Activated CD8-positive, alpha-beta T cell treated with anti-CD3 and anti-CD28 coated beads for 36 hours (primary cell): ENCODE results near the gene CCDC50. TPM values are rescaled to one million over a fixed set of nuclear protein-coding genes. Genes with fewer than 3 reads are reported as not detected.

Experiments used
- ATAC-seq: fragments of 200-7000 bp; cut with Tn5 transposase; one replicate; pipeline ENCODE4 v1.10.0; 2021; ENCODE audit warnings: mild to moderate bottlenecking, moderate library complexity
- CTCF ChIA-PET: fragments of 350-600 bp; sonication (Branson Sonifier 250); formaldehyde crosslinking; loops from one replicate; lab custom pipeline; 2021; ENCODE audit warnings: antibody characterized with exemption; lab: Charles Lee
- POLR2A ChIA-PET: fragments of 350-600 bp; sonication (Branson Sonifier 250); formaldehyde crosslinking; loops from one replicate; lab custom pipeline; 2021; ENCODE audit warnings: antibody characterized with exemption; lab: Charles Lee
- DNase-seq: peaks from one replicate; pipeline ENCODE4 v3.0.0-alpha.2; 2020
- H3K27ac Mint-ChIP-seq: one replicate; pipeline ENCODE4 v1.8.0; 2021; ENCODE audit warnings: mild to moderate bottlenecking, mixed read lengths
- H3K27me3 Mint-ChIP-seq: one replicate; pipeline ENCODE4 v1.8.0; 2021; ENCODE audit warnings: mixed read lengths
- H3K36me3 Mint-ChIP-seq: one replicate; pipeline ENCODE4 v1.8.0; 2021; ENCODE audit warnings: low read depth, mixed read lengths
- H3K4me1 Mint-ChIP-seq: one replicate; pipeline ENCODE4 v1.8.0; 2021; ENCODE audit warnings: low read depth, mixed read lengths
- H3K4me3 Mint-ChIP-seq: one replicate; pipeline ENCODE4 v1.8.0; 2021; ENCODE audit warnings: mild to moderate bottlenecking, moderate library complexity, mixed read lengths
- H3K9me3 Mint-ChIP-seq: one replicate; pipeline ENCODE4 v1.8.0; 2021; ENCODE audit warnings: mixed read lengths
- CTCF ChIP-seq: fragments of 200-600 bp; IDR thresholded peaks from one replicate; pipeline ENCODE4 v1.8.0; 2022; ENCODE audit warnings: antibody characterized with exemption, mild to moderate bottlenecking
- intact Hi-C: fragments of 100-400 bp; cut with micrococcal nuclease; formaldehyde crosslinking; loops from one replicate; pipeline ENCODE4 v1.10.0; 2022
- total RNA-seq, 2 experiments: library from RNA; stranded (reverse); gene quantifications; one replicate each; pipeline ENCODE4 v1.2.3, GENCODE V29; 2021

The CCDC50 gene
- total RNA-seq, 2 experiments from 2014 or later: 7.3 to 7.6 TPM

DNA sequence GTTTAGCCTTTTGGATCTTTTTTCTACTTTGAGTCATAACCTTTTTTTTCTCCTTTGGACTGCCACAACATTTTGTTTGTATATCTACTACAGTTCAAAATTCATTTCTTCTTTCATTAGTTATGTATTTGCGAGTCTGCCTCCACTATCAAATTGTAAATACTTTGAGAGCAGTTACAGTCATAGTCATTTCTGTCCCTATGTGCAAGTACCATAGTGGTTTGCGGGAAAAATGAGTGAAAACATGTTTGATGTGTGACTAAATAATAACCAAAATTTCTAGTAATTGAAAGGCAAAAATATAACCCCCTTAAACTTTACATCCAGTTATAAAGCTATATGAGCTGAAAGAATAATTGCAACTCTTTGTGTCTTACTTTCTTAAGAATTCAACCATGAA, 45.8 kb upstream of the CCDC50 start:
- H3K36me3 Mint-ChIP-seq: no peaks in the 10 kb centered on the region
- ChIA-PET CTCF (no interaction called here), POLR2A (no interaction called here)
- no peaks in the 10 kb centered on the region for H3K27me3 Mint-ChIP-seq
- no peak for TF ChIP-seq CTCF
- intact Hi-C loops: no loop called here
- DNase-seq (no peak), ATAC-seq (no peak)
- H3K27ac Mint-ChIP-seq: no peak overlapping the region
- H3K4me1 Mint-ChIP-seq: no peaks in the 10 kb centered on the region
- no peak overlapping the region for H3K4me3 Mint-ChIP-seq
- peaks cover 2% of the 10 kb centered on the region for H3K9me3 Mint-ChIP-seq

DNA sequence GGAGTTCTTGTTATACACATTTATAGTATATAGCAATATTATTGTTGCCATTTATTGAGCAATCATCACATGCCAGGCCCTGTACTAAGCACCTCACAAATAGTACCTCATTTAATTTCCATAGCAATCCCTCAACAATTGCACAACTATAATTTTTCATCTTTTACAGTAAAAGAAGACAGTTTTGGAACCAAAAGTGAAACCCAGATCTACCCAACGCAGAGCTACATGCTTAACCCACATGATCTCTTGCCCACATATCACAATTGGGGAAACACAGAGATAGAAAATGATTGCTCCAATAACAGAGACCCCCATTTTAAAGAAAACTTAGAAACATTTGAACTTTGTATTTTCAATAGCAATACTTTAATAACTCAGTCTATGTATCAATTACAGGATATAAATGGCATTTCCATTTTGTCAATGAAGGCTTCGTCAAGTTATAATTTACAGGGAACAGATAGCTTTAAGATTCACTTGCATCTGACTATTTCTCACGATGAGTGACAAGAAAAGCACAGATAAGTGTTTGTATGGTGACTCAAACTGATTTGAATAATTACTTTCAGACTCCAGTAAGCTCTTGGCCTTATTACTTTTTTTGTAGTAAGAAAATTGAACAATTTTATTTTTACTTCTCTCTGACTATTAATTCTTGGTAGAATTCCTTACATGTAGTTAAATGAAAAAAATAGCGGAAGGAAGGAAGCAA, 38.7 kb upstream of the CCDC50 start:
- ATAC-seq: no peak
- TF ChIP-seq CTCF: no peak
- Mint-ChIP-seq H3K36me3 (no peaks in the 10 kb centered on the region), H3K27ac (peak overlapping the region; percentile 40), H3K4me1 (peaks cover 2% of the 10 kb centered on the region), H3K9me3 (peaks cover 1% of the 10 kb centered on the region), H3K4me3 (no peak overlapping the region), H3K27me3 (no peaks in the 10 kb centered on the region)
- intact Hi-C loops: no loop called here
- POLR2A ChIA-PET: no interaction called here
- CTCF ChIA-PET: no interaction called here
- no peak for DNase-seq

- no peaks in the 10 kb centered on the region for H3K36me3 Mint-ChIP-seq
- H3K27me3 Mint-ChIP-seq: no peaks in the 10 kb centered on the region
- H3K4me3 Mint-ChIP-seq: no peak overlapping the region
Measured at GRCh38 chr3:191292243-191293015, 36.8 kb upstream of the CCDC50 start.

GRCh38 chr3:191294291-191294690, 34.9 kb upstream of the CCDC50 start:
- no peak overlapping the region for H3K27ac Mint-ChIP-seq
- DNase-seq (no peak), ATAC-seq (no peak)
- TF ChIP-seq CTCF: no peak
- ChIA-PET CTCF (no interaction called here), POLR2A (no interaction called here)
- H3K9me3 Mint-ChIP-seq: peaks cover 1% of the 10 kb centered on the region
- peaks cover 2% of the 10 kb centered on the region for H3K4me1 Mint-ChIP-seq
- H3K4me3 Mint-ChIP-seq: no peak overlapping the region
- intact Hi-C loops: no loop called here
- H3K27me3 Mint-ChIP-seq: no peaks in the 10 kb centered on the region
- H3K36me3 Mint-ChIP-seq: no peaks in the 10 kb centered on the region

More at GRCh38 chr3:191292243-191293015, 36.8 kb upstream of the CCDC50 start:
- CTCF ChIA-PET: no interaction called here
- H3K27ac Mint-ChIP-seq: no peak overlapping the region
- H3K4me1 Mint-ChIP-seq: peaks cover 2% of the 10 kb centered on the region
- intact Hi-C loops: no loop called here
- no peak for DNase-seq
- TF ChIP-seq CTCF: no peak
- POLR2A ChIA-PET: no interaction called here
- H3K9me3 Mint-ChIP-seq: peaks cover 1% of the 10 kb centered on the region
- ATAC-seq: no peak

DNA sequence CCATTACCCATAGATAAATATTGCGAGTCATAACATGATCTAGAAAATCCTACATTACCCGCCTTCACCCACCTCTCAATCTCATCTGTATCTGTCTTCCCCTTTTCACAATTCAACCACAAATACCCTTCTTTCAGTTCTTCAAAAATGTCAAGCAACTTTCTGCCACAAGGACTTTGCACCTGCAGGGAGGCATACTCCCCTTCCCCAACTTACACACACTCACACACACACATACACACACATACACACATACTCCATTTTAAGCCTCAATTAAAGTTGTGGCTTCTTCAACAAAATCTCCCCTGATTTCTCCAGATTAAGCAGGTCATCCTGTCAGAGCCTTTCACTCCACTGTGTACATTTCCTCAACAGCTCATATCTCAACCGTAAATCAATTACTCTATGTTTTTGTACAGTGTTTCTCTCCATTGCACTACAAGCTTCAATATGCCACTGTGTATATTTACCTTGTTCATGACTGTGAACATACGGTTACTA, 33.1 kb upstream of the CCDC50 start:
- TF ChIP-seq CTCF: no peak
- no peaks in the 10 kb centered on the region for H3K27me3 Mint-ChIP-seq
- peaks cover 1% of the 10 kb centered on the region for H3K9me3 Mint-ChIP-seq
- POLR2A ChIA-PET: no interaction called here
- intact Hi-C loops: no loop called here
- no peak overlapping the region for H3K4me3 Mint-ChIP-seq
- CTCF ChIA-PET: no interaction called here
- H3K4me1 Mint-ChIP-seq: no peaks in the 10 kb centered on the region
- no peak overlapping the region for H3K27ac Mint-ChIP-seq
- no peak for DNase-seq
- H3K36me3 Mint-ChIP-seq: no peaks in the 10 kb centered on the region
- ATAC-seq: no peak
